Hematopoietic multipotent progenitor cell treated with erythropoietin and hydrocortisone succinate and interleukin-3 and kit ligand, for 8 days (in vitro differentiated cells): Measurements from ENCODE around the gene CFAP299.
"Not testable (repeated sequence)": the region's sequence is repeated elsewhere in the genome, so short reads cannot be mapped to it uniquely, and the experiment has no call there.

Source experiments
- DNase-seq: peaks from one replicate; pipeline ENCODE4 v3.0.0-alpha.2; 2015

CFAP299 gene

GRCh38 chr4:80749558-80749957 is 414.0 kb downstream of the CFAP299 start:
- not testable (repeated sequence) for DNase-seq

DNA sequence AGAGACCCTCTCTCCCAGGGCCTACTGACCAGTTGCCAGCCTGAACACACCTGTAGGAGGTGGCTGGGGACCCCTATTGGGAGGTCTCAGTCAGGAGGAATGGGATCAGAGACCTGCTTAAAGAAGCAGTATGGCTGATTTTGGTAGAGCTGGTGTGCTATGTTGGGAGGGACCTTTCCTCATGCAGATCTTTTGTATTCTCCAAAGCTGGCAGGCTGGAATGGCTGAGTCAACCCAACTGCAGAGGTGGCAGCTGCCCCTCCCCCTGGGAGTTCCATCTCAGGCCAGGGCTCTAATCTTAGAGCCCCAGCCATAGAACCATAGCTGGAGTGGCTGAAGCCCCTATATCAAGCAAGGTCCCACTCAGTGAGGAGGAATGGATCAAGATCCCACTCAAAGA is 415.7 kb downstream of the CFAP299 start:
- no peak for DNase-seq

- no peak for DNase-seq
Measured at GRCh38 chr4:80767944-80768343, 432.4 kb downstream of the CFAP299 start.

DNA sequence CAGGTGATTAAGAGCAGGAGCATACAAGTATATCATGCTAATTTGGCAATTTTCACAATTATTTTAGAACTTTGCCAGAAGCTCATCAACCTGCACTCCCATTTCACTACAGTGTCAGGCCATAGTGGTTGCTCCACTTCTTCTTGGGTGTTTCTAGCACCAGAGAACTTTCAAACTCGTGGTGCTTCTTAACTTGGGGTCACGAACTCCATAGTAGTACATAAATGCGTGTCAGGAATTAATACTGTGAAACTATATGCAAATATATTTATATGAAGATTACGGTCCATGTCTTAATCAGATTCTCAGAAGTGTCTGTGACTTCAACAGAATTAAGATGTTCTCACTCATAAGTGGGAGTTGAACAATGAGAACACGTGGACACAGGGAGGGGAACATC is 440.6 kb downstream of the CFAP299 start:
- DNase-seq = no peak

- no peak for DNase-seq
Measured at GRCh38 chr4:80781431-80781830, 445.9 kb downstream of the CFAP299 start.

DNA sequence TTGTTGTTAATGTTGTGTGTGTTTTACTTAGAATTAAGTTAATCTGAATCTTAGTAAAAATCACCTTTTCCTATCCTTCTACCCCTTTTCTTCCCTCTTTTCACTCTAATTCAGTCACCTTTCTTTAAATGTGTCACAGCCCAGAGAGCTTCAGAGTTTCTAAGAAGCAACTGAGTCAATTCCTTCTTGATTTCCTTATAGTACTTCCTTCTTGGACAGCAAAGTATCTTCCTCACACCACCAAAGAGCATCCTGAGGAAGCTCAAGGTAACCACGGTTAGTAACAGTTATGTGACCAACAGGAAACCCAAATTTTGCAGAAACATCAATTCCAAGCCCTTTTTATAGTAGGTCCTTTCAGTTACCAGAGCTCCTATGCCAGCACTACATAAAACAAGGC is 451.8 kb downstream of the CFAP299 start:
- no peak for DNase-seq

DNA sequence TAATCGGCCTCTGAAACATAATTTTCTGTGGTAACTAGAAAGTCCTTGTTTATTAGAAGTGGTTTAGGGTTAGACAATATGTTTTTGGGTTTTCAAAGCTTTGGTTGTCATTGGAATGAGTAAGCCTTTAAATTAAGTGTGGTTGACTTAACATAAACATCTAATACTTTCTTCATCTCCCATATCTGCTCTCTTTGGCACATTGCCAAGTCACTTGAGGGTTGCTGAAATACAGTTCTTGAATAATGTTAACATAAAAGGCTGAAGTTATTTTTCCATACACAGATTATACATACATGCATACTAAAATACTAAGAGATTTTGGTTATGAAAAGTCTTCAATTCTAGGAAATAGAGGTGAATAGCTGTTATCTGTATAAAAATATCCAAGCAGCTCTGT is 453.3 kb downstream of the CFAP299 start:
- DNase-seq = peak; percentile 38

- DNase-seq = no peak
Measured at GRCh38 chr4:80790152-80790551, 454.6 kb downstream of the CFAP299 start.

- not testable (repeated sequence) for DNase-seq
Measured at GRCh38 chr4:80793660-80794059, 458.1 kb downstream of the CFAP299 start.

GRCh38 chr4:80798082-80798481 is 462.6 kb downstream of the CFAP299 start:
- DNase-seq = no peak

DNA sequence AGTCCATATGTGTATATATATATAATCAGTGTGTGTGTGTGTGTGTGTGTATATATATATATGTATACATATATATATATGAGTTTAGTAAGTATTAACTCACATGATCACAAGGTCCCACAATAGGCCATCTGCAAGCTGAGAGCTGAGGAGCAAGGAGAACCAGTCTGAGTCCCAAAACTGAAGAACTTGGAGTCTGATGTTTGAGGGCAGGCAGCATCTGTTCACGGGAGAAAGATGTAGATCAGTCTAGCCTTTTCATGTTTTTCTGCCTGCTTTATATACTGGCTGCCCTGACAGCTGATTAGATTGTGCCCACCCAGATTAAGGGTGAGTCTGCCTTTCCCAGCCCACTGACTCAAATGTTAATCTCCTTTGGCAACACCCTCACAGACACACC is 465.2 kb downstream of the CFAP299 start:
- DNase-seq = peak; percentile 12

DNA sequence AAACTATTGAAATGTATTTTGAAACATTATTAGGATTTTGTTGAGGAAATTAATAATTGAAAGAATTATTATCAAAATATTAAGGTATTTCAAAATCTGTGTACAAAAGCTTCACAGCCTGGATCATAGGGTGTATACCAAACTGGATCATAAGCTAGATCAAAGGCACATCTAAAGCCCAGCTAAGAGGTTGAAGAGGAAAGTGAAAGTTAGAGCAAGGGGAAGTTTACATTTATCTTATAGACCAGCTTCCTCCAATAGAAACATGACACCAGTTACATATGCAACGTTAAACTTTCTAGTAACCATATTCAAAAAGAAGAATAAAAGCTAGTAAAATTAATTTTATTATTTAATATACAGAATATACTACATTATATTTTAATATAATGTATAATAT is 467.8 kb downstream of the CFAP299 start:
- DNase-seq = no peak

GRCh38 chr4:80806472-80806871 is 470.9 kb downstream of the CFAP299 start:
- DNase-seq = no peak

GRCh38 chr4:80809039-80809729 is 473.7 kb downstream of the CFAP299 start:
- DNase-seq = no peak

GRCh38 chr4:80811406-80811805 is 475.9 kb downstream of the CFAP299 start:
- no peak for DNase-seq

- DNase-seq = no peak
Measured at GRCh38 chr4:80812145-80812544, 476.6 kb downstream of the CFAP299 start.

DNA sequence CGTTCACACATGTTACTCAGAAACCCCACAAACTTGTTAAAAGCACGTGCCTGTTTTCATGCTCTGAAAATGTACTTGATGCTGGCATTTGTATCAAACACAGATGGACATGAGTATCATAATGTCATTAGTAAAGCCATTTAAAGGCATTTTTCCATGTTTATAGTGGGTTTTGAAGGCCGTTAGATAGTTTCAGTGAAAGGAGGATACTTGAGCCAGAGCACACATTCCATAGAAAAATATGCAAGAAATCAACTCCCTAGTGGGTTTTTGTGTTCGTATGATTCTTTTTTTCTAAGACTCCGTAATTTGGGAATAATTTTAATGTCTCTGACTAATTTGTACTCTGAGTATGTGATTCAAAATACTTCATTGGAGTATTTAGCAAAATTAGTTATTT is 478.7 kb downstream of the CFAP299 start:
- DNase-seq = no peak

DNA sequence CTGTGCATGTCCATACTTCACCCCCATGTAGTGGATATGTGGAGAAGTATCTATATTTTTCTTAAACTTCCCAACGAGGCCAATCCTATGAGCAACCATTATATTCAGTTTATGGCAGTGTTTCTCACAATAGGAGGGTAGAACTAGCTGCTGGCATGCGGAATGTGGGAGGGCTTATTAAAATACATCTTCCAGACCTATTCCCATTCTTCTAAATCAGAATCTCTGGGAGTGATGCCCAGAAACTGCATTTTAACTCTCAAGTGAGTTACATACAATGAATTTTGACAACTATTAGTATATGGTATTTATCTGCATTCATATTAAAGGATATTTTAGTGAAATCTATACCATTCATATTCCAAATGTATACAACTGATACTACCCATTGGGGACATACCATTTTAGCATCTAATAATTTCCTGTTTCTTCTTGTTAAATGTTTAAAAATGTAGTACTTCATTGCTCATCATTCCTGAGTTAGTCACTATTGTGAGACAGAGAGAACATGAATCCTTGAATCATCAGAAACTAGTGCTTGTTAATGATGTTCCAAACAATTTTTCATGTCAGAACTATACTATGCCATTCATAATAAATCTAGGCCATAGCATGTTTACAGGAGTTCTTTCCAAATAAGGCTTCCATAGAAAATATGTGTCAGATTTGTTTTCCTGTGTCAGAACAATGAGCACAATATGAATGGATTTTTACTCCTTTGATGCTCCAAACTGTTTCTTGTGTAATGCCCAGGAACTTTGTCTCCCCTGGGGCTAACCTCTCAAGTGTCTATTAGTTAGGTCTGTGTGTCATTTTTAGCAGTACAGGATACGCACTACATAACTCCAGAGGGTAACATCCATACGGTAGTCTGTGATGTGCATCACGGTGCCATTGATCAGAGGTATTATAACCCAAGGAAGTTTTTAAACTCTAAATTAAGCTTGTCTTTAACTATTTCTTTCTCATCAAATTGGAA is 496.1 kb downstream of the CFAP299 start:
- no peak for DNase-seq

- DNase-seq = no peak
Measured at GRCh38 chr4:80839281-80839680, 503.8 kb downstream of the CFAP299 start.

GRCh38 chr4:80839792-80840191 is 504.3 kb downstream of the CFAP299 start:
- no peak for DNase-seq

- DNase-seq = no peak
Measured at GRCh38 chr4:80840396-80840795, 504.9 kb downstream of the CFAP299 start.

DNA sequence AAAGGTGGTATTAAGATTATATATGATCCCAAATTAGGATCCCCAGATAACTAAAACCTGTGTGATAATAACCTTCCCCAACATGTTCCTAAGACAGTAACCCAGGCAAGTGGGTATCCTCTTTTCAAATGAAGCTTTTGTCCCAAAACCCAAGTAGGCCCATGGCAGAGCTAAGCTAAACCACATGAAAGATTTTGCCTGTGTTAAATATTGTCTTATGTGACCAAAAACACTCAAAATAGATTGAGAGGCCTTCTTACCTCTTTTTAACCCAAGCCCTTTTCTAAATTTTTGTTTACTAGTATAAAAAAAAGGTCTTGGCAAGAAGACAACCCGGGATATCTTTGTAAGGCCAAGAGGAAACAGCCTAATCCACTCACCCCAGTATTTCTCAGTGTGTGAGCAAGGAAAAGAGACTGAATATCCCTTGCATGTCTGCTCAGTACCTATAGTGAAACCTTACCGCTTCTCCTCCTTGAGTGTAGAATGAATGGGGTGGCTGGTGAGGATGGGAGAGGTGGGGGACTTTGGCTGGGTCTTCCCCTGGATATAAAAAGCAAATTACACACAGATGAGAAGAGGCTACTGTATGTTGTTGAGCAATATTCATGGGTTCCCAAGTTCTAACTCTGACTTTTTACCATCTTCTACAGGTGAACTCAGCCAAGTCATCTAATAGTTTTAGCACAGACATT is 506.2 kb downstream of the CFAP299 start:
- DNase-seq = no peak

DNA sequence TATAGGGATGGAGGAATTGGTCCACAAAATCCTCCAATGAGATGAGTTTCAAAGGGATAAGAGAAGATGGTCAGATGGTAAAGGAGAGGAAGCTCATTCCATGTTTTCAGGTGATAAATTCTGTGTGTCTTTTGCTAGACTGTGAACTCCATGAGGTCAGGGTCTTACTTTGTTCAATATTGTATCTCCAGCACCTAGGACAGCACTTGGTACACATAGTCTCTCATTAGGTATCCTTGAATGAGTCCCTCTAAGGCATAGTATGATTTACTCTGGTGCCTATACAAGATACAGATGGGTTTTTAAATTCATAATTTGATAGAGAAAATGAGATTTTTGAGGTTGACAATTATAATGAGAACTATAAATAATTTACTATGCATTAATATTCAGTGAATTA is 510.7 kb downstream of the CFAP299 start:
- no peak for DNase-seq

- no peak for DNase-seq
Measured at GRCh38 chr4:80852061-80852460, 516.5 kb downstream of the CFAP299 start.
